ENCODE measurements around the gene TRAPPC5. TPM values are rescaled to one million over a fixed set of nuclear protein-coding genes. Genes with fewer than 3 reads are reported as not detected.

TRAPPC5 gene
- total RNA-seq, 1 donor from 2014 or later = 75.3 TPM

- H3K4me1 ChIP-seq = no peaks in the 10 kb centered on the region
- TF ChIP-seq, protein P1, sequence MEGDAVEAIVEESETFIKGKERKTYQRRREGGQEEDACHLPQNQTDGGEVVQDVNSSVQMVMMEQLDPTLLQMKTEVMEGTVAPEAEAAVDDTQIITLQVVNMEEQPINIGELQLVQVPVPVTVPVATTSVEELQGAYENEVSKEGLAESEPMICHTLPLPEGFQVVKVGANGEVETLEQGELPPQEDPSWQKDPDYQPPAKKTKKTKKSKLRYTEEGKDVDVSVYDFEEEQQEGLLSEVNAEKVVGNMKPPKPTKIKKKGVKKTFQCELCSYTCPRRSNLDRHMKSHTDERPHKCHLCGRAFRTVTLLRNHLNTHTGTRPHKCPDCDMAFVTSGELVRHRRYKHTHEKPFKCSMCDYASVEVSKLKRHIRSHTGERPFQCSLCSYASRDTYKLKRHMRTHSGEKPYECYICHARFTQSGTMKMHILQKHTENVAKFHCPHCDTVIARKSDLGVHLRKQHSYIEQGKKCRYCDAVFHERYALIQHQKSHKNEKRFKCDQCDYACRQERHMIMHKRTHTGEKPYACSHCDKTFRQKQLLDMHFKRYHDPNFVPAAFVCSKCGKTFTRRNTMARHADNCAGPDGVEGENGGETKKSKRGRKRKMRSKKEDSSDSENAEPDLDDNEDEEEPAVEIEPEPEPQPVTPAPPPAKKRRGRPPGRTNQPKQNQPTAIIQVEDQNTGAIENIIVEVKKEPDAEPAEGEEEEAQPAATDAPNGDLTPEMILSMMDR (IDR thresholded peaks at IDR 0.05) = no peak
- H3K27me3 ChIP-seq (ENCODE audit: low read depth) = peaks cover 17% of the 10 kb centered on the region
- H3K4me3 ChIP-seq = no peak overlapping the region
- no peak overlapping the region for H3K27ac ChIP-seq
- H3K36me3 ChIP-seq = no peaks in the 10 kb centered on the region
- no peaks in the 10 kb centered on the region for H3K9me3 ChIP-seq
- intact Hi-C loops (cut with DNase I) = no loop called here
- DNase-seq (no peak), ATAC-seq (no peak)
Observed at GRCh38 chr19:7692417-7693088, 11.9 kb downstream of the TRAPPC5 start.

DNA sequence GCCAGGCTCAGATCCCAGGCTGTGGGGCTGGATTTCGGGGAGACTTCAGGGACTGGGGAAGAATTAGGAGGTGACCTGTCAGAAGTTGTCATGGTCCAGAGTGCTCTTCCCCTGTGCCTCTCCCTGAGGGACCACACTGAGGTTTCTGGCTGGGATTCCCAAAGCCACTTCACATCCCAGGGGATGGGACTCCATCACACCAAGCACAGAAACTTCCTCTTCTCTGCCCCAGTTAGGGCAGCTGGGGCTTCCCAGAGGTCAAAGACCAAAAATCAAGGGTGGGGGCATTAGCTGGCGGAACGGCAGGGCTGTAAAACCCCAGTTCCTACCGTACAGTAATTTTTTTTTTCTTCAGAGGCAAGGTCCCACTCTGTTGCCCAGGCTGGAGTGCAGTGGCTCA lies 13.9 kb downstream of the TRAPPC5 start:
- ATAC-seq (no peak), DNase-seq (no peak)
- intact Hi-C loops (cut with DNase I) = no loop called here
- Histone ChIP-seq H3K27ac (no peak overlapping the region), H3K27me3 (ENCODE audit: low read depth) (peaks cover 34% of the 10 kb centered on the region), H3K4me3 (no peak overlapping the region), H3K9me3 (no peaks in the 10 kb centered on the region), H3K4me1 (no peaks in the 10 kb centered on the region), H3K36me3 (no peaks in the 10 kb centered on the region)
- TF ChIP-seq, protein P1 (IDR thresholded peaks at IDR 0.05) = no peak

DNA sequence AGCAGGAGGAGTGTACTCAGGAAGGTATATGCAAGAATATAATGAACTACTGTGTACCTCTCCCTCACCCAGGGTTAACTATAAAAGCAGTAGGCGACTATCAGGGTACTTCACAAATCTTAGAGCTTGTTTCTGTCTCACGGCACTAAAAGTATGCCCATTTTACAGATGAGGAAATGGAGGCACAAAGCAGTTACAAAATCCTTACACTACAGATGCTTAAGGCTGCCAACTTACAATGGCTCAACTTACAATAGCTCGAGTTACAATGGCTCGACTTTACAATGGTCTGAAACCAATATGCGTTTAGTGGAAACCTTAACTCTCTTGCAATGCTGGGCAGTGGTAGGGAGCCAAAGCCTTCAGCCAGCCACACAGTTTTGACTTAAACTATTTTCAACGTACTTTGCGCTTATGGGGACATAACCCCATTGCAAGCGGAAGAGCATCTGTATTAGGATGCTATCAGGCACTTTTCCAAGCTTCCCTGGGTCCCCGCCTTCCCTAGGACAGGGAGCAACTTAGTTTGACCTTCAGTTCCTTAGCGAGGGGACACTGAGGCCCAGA lies 17.2 kb downstream of the TRAPPC5 start:
- no peak overlapping the region for H3K4me3 ChIP-seq
- H3K9me3 ChIP-seq = no peaks in the 10 kb centered on the region
- H3K4me1 ChIP-seq = no peaks in the 10 kb centered on the region
- ATAC-seq (no peak), DNase-seq (no peak)
- TF ChIP-seq, protein P1 (IDR thresholded peaks at IDR 0.05) = no peak
- intact Hi-C loops (cut with DNase I) = no loop called here
- no peaks in the 10 kb centered on the region for H3K36me3 ChIP-seq
- H3K27me3 ChIP-seq (ENCODE audit: low read depth) = peaks cover 33% of the 10 kb centered on the region
- H3K27ac ChIP-seq = no peak overlapping the region

DNA sequence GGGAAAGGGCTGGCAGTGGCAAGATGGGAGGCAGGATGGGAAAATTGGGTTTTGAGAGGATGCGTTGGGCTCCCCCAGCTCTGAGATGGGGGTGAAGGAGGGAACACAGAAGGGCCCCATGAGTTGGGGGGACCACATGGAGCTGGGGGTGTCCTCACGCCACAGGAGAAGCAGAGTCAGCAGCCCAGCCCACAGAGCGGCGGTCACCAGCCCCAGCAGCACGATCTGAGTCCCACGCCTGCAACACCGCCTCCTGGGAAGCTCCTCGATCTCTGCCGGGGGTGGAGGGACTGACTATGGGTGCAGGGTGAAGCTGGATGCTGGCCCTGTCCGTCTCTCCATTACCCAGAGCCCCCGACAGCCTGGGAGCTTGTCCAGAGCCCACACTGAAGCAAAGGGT lies 17.9 kb downstream of the TRAPPC5 start:
- Histone ChIP-seq H3K4me1 (no peaks in the 10 kb centered on the region), H3K36me3 (no peaks in the 10 kb centered on the region)

GRCh38 chr19:7699003-7699402 lies 18.4 kb downstream of the TRAPPC5 start:
- DNase-seq (no peak), ATAC-seq (no peak)
- no peak overlapping the region for H3K4me3 ChIP-seq
- no peak overlapping the region for H3K27ac ChIP-seq
- H3K9me3 ChIP-seq = no peaks in the 10 kb centered on the region
- TF ChIP-seq, protein P1 (IDR thresholded peaks at IDR 0.05) = no peak
- intact Hi-C loops (cut with DNase I) = no loop called here
- no peaks in the 10 kb centered on the region for H3K4me1 ChIP-seq
- no peaks in the 10 kb centered on the region for H3K36me3 ChIP-seq
- H3K27me3 ChIP-seq (ENCODE audit: low read depth) = peaks cover 33% of the 10 kb centered on the region

More for the DNA sequence above, 17.9 kb downstream of the TRAPPC5 start:
- Histone ChIP-seq H3K27ac (no peak overlapping the region), H3K9me3 (no peaks in the 10 kb centered on the region), H3K4me3 (no peak overlapping the region), H3K27me3 (ENCODE audit: low read depth) (peaks cover 33% of the 10 kb centered on the region)
- TF ChIP-seq, protein P1 (IDR thresholded peaks at IDR 0.05) = no peak
- intact Hi-C loops (cut with DNase I) = no loop called here
- DNase-seq (no peak), ATAC-seq (no peak)
